HG03039 (cell line): Measurements from ENCODE around the gene PCYT2.

ENCODE experiments used
- ATAC-seq: cut with Tn5 transposase; IDR thresholded peaks from one replicate; pipeline ENCODE4 v1.9.1; 2021; ENCODE audit warnings: mild to moderate bottlenecking, moderate library complexity; ENCODE audit not compliant: unreplicated experiment

Gene PCYT2

DNA sequence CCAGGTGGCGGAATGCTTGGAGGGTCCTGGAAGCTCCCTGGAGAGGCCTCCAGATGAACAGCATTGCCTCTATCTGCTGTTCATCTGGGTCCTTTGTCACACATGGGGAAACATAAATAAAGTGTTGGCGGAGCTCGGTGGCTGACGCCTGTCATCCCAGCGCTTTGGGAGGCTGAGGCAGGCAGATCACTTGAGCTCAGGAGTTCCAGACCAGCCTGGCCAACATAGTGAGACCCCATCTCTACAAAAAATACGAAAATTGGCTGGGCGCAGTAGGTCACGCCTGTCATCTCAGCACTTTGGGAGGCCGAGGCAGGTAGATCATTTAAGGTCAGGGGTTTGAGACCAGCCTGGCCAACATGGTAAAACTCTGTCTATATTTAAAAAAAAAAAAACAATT is 33.7 kb upstream of the PCYT2 start:
- ATAC-seq, result no peak

- ATAC-seq, result no peak
These were observed 31.0 kb upstream of the PCYT2 start for GRCh38 chr17:81942167-81942553.

DNA sequence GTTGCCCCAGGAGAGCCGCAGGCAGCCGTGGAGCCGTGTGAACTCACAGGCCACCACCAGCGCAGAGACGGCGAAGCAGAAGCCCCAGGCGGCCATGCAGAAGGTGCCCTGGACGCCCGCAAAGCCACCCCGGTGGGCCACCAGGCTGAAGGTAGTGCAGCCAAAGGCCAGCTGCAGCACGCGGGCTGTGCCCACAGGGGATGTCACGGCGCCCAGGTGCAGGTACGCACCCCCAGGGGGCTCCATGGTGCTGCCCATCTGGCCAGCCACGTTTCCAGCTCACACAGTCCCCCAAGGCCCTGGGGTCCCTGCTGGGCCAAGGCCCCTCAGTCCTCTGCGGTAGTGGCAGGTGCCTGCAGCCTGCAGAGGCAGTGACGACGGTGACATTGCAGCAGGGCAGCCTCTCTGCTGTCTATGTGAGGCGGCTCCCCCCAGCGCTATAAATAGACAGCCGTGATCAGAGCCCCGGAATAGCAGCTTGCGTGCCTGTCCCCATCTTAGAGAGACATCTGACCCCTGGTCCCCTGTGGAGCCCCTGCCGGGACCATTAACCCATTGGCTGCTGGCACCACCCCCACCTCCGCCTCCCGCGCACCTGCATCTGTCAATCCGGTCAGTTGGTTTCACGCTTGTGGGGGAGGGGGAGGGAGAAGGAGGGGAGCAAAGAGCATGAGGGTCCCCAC is 30.4 kb upstream of the PCYT2 start:
- ATAC-seq, result no peak

DNA sequence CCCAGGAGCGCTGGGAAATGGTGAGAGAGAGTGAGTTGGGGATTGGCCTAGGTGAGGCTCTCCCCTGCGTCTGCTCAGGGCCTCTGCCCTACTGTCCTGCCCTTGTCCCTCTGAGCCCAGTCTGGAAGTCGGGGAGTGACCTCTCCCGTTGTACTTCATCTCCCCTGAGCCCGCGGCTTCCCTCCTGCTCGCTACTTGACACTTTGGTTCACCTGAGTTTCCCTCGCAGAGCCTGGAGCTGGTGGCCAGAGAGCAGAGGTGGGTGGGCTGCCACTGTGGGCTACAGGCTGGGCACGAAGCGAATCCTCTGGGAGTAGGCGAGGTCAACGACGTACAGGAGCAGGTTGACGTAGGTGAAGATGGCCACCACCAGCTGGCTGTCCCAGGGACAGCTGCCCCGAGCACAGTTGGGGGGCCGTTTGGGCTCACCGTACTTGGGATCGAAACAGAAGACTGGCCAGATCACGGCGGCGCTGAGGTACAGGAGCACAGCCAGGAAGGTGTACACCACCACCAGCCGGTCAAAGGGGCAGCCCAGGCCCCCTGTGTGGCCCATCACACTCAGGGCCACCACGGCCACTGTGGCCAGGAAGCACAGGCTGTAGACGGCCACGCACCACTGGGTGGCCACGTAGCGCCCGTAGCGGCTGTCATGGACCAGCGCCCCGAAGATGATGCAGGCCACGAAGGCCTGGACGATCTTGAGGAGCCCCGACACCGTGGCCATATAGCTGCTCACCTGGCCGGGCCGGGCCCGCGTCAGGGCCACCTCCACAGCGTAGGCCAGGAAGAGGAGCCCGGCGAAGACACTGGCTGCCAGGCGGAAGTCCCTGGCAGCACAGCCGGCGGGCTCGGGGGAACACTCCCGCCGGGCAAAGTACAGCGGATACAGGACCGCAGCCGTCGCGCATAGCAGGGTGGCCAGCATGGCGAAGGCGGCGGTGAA is 29.6 kb upstream of the PCYT2 start:
- no peak for ATAC-seq

DNA sequence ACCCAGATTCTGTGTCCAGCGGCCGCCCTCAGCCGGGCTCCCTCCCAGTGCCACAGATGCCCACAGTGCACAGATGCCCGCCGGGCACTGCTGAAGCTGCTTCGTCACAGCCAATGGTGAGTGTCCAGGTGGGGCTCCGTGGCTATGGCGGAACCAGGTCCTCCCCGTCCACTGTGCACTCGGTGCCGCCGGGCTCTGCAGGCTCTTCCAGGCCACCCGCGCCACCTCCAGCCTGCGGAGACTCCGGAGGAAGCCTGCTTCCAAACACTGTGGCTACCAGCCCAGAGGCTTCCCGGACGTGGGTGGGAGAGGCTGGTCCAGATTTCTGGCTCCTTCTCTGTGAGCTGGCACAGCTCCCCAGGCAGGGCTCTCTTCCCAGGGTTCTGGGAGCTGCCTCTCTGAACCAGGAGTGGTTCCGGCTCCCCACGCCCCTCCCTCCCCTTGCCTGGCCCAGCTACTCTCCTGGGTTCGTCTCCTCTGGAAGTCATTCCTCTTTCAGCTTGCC is 28.7 kb upstream of the PCYT2 start:
- ATAC-seq, result no peak

DNA sequence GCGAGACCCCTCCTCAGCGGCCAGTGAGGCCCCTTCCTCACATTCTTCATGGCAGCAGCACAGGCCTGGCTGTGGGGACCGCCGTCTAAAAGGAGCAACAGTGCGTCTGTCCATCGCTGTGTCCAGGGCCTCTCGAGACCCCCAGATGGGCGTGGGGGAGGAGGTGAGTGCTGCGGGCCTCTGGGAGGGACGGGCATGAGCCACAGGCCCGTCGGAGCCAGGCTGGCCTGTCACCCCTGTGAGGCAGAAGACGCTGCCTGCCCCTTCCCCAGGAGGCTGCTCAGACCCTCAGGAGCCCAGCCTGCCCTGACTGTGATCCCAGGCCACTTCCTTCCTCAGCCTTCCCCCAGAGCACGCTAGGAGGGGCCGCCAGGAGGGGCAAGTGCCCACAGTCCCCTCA is 28.0 kb upstream of the PCYT2 start:
- no peak for ATAC-seq

GRCh38 chr17:81935709-81936084 is 24.5 kb upstream of the PCYT2 start:
- no peak for ATAC-seq

DNA sequence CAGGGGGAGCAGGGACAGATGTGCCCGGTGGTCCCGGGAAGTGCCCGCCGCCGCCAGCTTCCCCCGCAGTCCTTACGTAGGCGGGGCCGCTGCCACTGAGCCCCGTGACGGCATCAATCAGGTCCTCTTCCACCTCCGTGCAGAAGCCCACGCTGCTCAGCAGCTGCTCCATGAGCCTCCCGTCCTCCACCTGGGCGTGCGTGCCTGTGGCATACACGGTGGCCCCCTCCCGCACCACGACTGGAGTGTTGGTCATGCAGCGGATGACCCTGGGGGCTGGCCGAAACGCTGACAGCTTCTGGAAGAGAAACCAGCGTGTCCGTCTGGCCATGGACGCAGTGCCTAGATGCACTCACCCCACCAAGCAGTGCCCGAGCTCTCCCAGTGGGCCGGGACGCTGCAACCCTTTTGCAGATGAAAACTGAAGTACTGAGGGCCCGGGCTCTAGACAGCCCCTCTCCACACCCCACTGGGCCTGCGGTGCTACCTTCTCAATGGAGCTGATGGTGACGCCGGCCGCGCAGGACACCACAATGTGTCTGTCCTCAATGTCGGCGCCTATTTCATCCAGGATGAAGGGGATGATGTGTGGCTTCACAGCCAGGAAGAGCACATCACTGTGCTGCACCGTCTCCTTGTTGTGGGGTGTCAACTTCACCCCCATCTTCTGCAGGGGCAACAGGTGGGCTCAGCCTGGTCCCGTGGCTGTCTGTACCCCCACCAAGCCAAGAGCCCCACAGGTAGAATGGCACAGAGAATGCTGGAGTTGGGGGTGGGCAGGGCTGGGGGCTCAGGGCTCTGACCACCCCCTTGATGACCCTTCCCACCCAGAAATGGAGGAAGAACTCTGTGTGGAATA is 23.9 kb upstream of the PCYT2 start:
- ATAC-seq, result no peak

DNA sequence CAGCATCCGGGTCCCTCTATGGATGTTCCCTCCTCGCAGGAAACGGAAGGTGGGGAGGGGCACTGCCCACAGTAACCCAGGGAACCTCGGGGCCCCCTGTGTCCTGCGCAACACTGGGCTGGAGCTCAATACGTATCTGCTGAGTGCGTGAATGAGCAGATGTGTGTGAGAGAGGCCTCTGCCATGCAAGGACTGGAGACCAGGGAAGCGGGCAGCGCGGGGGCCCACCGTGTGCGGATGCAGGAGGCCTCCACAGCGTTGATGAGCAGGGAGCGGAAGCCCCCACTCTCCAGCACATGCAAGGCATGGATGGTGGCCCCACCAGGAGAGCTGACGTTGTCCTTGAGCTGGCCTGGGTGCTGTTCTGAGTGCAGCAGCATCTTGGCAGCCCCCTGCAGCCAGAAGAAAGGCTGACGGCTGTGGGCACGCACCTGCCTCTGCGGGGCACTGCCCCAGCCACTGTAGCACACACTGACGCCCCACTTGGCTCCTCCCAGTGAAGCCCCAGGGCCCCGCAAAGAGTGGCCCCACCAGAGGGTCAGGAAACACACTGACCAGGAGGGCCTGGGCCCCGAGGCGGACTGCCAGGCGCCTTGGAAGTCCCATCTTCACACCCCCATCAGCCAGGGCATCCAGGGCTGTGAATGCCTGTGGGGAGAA is 23.0 kb upstream of the PCYT2 start:
- no peak for ATAC-seq

DNA sequence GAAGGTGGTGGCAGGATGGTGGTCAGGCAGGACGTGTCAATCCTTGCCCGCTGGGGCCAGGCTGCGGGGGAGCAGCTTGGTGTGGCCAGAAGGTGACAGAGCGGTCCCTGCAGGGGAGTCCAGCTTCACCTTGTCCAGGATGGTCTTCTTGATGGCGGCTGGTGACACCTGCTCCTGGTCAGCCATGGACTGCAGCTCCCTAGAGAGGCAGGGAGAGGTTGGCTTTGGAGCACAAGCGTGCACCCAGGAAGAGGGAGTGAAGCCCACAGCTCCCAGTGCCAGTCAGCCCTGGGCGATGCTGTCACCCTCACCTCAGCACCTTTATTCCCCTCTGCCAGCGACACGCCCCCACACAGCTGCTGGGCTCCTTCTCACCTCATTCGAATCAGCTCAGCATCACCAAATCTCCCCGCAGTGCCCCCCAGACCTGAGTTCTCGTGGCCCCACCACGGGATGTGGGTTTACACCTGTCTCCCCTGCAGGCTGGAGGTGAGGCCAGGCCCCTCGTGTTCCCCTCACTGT is 22.0 kb upstream of the PCYT2 start:
- ATAC-seq, result no peak

GRCh38 chr17:81932333-81932983 is 21.3 kb upstream of the PCYT2 start:
- no peak for ATAC-seq

- ATAC-seq, result no peak
These were observed 20.5 kb upstream of the PCYT2 start for GRCh38 chr17:81931557-81932332.

- no peak for ATAC-seq
These were observed 20.0 kb upstream of the PCYT2 start for GRCh38 chr17:81931189-81931556.

- no peak for ATAC-seq
These were observed 19.2 kb upstream of the PCYT2 start for GRCh38 chr17:81930142-81931125.

DNA sequence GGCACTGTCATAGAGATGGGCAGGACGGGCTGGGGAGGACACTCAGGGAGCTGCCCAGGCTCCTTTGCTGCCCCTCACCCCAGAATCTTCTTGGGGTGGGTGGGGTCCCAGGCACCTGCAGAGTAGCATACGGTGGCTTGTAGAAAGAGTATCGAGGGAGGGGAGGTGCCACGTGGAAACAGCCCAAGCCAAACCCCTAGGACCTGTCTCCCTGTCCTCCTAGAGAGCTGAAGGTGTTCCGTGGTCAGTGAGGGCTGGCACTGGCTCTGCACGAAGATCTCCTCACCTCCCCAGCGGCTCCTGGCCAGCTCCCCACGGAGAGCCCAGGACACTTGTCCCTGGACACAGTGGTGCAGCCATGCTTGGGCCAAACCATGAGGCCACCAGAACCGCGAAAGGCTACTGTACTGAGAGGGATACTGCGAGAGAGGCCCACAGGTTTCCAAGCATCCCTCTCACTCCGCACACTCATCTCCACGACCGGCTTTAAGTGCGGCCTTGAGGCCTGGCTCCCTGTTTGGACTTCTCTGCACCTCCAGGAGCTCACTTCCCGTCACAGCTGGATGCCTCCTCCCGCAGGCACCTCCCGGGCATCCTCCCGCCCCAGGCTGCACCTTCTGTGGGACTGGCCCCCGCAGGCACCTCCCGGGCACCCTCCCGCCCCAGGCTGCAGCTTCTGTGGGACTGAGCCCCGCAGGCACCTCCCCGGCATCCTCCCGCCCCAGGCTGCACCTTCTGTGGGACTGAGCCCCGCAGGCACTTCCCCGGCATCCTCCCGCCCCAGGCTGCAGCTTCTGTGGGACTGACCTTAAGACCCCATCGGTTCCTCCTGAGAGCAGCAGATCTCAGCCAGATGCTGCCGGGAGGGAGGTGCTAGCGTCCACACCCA is 18.3 kb upstream of the PCYT2 start:
- ATAC-seq, result no peak

- ATAC-seq, result no peak
These were observed 17.5 kb upstream of the PCYT2 start for GRCh38 chr17:81928544-81929252.
